ENCODE results near the gene NDUFS6.

DNA sequence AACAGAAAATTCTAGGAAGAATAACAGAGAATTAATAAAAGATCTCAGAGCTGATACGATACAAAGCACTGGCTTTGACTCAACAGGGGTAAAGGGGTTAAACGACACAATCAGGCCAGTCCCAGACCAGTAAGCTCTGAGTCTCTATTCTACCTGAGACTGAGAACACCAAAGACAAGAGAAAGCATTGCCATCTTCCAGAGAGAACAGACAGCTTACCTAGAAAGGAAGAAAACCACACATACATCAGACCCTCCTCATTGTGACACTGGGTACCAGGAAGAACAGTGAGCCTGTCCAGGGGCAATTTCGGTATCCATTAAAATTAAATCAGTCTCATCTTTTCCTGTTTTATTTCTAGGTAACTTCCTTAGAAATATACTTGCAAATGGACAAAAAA lies 42.6 kb upstream of the NDUFS6 start:
- TF ChIP-seq, protein P1, sequence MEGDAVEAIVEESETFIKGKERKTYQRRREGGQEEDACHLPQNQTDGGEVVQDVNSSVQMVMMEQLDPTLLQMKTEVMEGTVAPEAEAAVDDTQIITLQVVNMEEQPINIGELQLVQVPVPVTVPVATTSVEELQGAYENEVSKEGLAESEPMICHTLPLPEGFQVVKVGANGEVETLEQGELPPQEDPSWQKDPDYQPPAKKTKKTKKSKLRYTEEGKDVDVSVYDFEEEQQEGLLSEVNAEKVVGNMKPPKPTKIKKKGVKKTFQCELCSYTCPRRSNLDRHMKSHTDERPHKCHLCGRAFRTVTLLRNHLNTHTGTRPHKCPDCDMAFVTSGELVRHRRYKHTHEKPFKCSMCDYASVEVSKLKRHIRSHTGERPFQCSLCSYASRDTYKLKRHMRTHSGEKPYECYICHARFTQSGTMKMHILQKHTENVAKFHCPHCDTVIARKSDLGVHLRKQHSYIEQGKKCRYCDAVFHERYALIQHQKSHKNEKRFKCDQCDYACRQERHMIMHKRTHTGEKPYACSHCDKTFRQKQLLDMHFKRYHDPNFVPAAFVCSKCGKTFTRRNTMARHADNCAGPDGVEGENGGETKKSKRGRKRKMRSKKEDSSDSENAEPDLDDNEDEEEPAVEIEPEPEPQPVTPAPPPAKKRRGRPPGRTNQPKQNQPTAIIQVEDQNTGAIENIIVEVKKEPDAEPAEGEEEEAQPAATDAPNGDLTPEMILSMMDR (IDR thresholded peaks at IDR 0.05) = no peak
- TF ChIP-seq POLR2AphosphoS5 (IDR thresholded peaks at IDR 0.05) = no peak
- TF ChIP-seq POLR2A (IDR thresholded peaks at IDR 0.05) = no peak

All from upper lobe of left lung (tissue), 4 donors.